ENCODE results near the gene FCGR1A. TPM values are rescaled to one million over a fixed set of nuclear protein-coding genes. Genes with fewer than 3 reads are reported as not detected.
"Not testable (repeated sequence)": the region's sequence is repeated elsewhere in the genome, so short reads cannot be mapped to it uniquely, and the experiment has no call there.

Gene FCGR1A
- total RNA-seq, 1 donor, result not detected

- H3K4me2 ChIP-seq (ENCODE audit: insufficient read depth, low read length); H3K27ac ChIP-seq (ENCODE audit: low read depth, low read length); H4K20me1 ChIP-seq (ENCODE audit: insufficient read depth, low read length); H3K4me3 ChIP-seq (ENCODE audit: insufficient read depth, low read length); H3K36me3 ChIP-seq (ENCODE audit: insufficient read depth, low read length); H2AFZ ChIP-seq (ENCODE audit: low read length); H3K4me1 ChIP-seq (ENCODE audit: insufficient read depth, low read length); H3K27me3 ChIP-seq (ENCODE audit: insufficient read depth, low read length); DNase-seq (ENCODE audit: insufficient read length, low spot score, missing footprints); H3K9me3 ChIP-seq (ENCODE audit: low read depth, low read length); H3K79me2 ChIP-seq (ENCODE audit: insufficient read depth, low read length): not testable (repeated sequence)
These were observed 5.4 kb downstream of the FCGR1A start for GRCh38 chr1:149787688-149788451.

- not testable (repeated sequence) for H3K27me3 ChIP-seq (ENCODE audit: insufficient read depth, low read length); H4K20me1 ChIP-seq (ENCODE audit: insufficient read depth, low read length); H3K27ac ChIP-seq (ENCODE audit: low read depth, low read length); H3K36me3 ChIP-seq (ENCODE audit: insufficient read depth, low read length); H3K79me2 ChIP-seq (ENCODE audit: insufficient read depth, low read length); H3K4me1 ChIP-seq (ENCODE audit: insufficient read depth, low read length); H2AFZ ChIP-seq (ENCODE audit: low read length); H3K9me3 ChIP-seq (ENCODE audit: low read depth, low read length)
- DNase-seq (ENCODE audit: insufficient read length, low spot score, missing footprints), result peak; percentile 73
- Histone ChIP-seq H3K4me2 (ENCODE audit: insufficient read depth, low read length) (peak overlapping the region; percentile 64), H3K4me3 (ENCODE audit: insufficient read depth, low read length) (peak overlapping the region; percentile 67)
These were observed 10.0 kb downstream of the FCGR1A start for GRCh38 chr1:149792502-149792901.

GRCh38 chr1:149792912-149793515 is 10.5 kb downstream of the FCGR1A start:
- H3K79me2 ChIP-seq (ENCODE audit: insufficient read depth, low read length); H3K4me1 ChIP-seq (ENCODE audit: insufficient read depth, low read length); H3K27ac ChIP-seq (ENCODE audit: low read depth, low read length); H3K36me3 ChIP-seq (ENCODE audit: insufficient read depth, low read length); H3K27me3 ChIP-seq (ENCODE audit: insufficient read depth, low read length); H4K20me1 ChIP-seq (ENCODE audit: insufficient read depth, low read length); H3K9me3 ChIP-seq (ENCODE audit: low read depth, low read length); H2AFZ ChIP-seq (ENCODE audit: low read length): not testable (repeated sequence)
- Histone ChIP-seq H3K4me3 (ENCODE audit: insufficient read depth, low read length) (peak overlapping the region; percentile 67), H3K4me2 (ENCODE audit: insufficient read depth, low read length) (peak overlapping the region; percentile 64)
- DNase-seq (ENCODE audit: insufficient read length, low spot score, missing footprints), result peak; percentile 90

DNA sequence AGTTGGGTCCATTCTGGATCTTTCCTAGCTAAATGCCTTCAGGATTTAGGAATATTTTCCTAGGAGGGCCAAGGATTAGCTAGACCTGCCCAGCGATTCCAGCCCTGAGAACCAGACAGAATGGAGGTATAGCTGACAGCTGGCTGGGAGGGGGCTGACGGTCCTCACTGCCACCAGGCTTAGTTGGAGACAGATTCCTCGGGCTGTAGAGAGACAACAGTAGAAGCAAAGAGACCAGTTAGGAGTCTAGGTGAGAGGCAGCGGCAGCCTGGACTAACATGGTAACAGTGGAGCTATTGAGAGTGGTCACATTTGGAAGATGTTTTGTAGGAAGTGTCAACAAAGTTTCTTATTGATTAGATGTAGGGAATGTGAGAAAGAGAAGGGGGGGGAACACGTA is 11.4 kb downstream of the FCGR1A start:
- H3K79me2 ChIP-seq (ENCODE audit: insufficient read depth, low read length); H3K4me3 ChIP-seq (ENCODE audit: insufficient read depth, low read length); H3K27me3 ChIP-seq (ENCODE audit: insufficient read depth, low read length); H2AFZ ChIP-seq (ENCODE audit: low read length); H4K20me1 ChIP-seq (ENCODE audit: insufficient read depth, low read length); H3K9me3 ChIP-seq (ENCODE audit: low read depth, low read length); H3K27ac ChIP-seq (ENCODE audit: low read depth, low read length); H3K36me3 ChIP-seq (ENCODE audit: insufficient read depth, low read length); DNase-seq (ENCODE audit: insufficient read length, low spot score, missing footprints); H3K4me1 ChIP-seq (ENCODE audit: insufficient read depth, low read length); H3K4me2 ChIP-seq (ENCODE audit: insufficient read depth, low read length): not testable (repeated sequence)

GRCh38 chr1:149801628-149802027 is 19.1 kb downstream of the FCGR1A start:
- not testable (repeated sequence) for H3K27ac ChIP-seq (ENCODE audit: low read depth, low read length); H4K20me1 ChIP-seq (ENCODE audit: insufficient read depth, low read length); H3K4me2 ChIP-seq (ENCODE audit: insufficient read depth, low read length); H3K4me3 ChIP-seq (ENCODE audit: insufficient read depth, low read length); H3K27me3 ChIP-seq (ENCODE audit: insufficient read depth, low read length); H3K79me2 ChIP-seq (ENCODE audit: insufficient read depth, low read length); H2AFZ ChIP-seq (ENCODE audit: low read length); DNase-seq (ENCODE audit: insufficient read length, low spot score, missing footprints); H3K36me3 ChIP-seq (ENCODE audit: insufficient read depth, low read length); H3K9me3 ChIP-seq (ENCODE audit: low read depth, low read length); H3K4me1 ChIP-seq (ENCODE audit: insufficient read depth, low read length)

- not testable (repeated sequence) for H3K4me3 ChIP-seq (ENCODE audit: insufficient read depth, low read length); H3K4me2 ChIP-seq (ENCODE audit: insufficient read depth, low read length); H3K4me1 ChIP-seq (ENCODE audit: insufficient read depth, low read length); H3K27ac ChIP-seq (ENCODE audit: low read depth, low read length); H3K79me2 ChIP-seq (ENCODE audit: insufficient read depth, low read length); H3K9me3 ChIP-seq (ENCODE audit: low read depth, low read length); H3K27me3 ChIP-seq (ENCODE audit: insufficient read depth, low read length); DNase-seq (ENCODE audit: insufficient read length, low spot score, missing footprints); H4K20me1 ChIP-seq (ENCODE audit: insufficient read depth, low read length); H2AFZ ChIP-seq (ENCODE audit: low read length); H3K36me3 ChIP-seq (ENCODE audit: insufficient read depth, low read length)
These were observed 22.1 kb downstream of the FCGR1A start for GRCh38 chr1:149804417-149805080.

GRCh38 chr1:149810697-149811405 is 28.4 kb downstream of the FCGR1A start:
- not testable (repeated sequence) for H3K4me2 ChIP-seq (ENCODE audit: insufficient read depth, low read length); H3K36me3 ChIP-seq (ENCODE audit: insufficient read depth, low read length); H3K4me3 ChIP-seq (ENCODE audit: insufficient read depth, low read length); DNase-seq (ENCODE audit: insufficient read length, low spot score, missing footprints); H3K9me3 ChIP-seq (ENCODE audit: low read depth, low read length); H3K27ac ChIP-seq (ENCODE audit: low read depth, low read length); H2AFZ ChIP-seq (ENCODE audit: low read length); H3K79me2 ChIP-seq (ENCODE audit: insufficient read depth, low read length); H3K4me1 ChIP-seq (ENCODE audit: insufficient read depth, low read length); H4K20me1 ChIP-seq (ENCODE audit: insufficient read depth, low read length); H3K27me3 ChIP-seq (ENCODE audit: insufficient read depth, low read length)

DNA sequence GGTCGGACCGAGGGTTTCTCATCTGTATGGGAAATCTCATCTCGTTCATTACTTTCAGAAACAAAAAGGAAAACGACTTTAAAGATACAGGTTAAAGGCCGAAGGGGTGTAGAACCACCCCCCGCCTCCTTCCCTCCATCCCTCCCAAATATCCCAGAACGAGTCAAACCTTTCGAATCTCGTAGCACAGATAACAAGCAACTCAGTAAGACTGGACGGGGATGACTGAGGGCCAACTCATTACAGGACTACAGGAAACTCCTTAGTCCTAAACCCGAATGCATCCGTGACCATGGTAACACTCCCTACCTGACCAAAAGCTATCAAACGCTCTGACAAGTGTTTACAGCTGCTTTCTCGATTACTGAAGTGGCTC is 29.0 kb downstream of the FCGR1A start:
- not testable (repeated sequence) for H3K4me1 ChIP-seq (ENCODE audit: insufficient read depth, low read length)

More for the DNA sequence above, 29.0 kb downstream of the FCGR1A start:
- H3K4me2 ChIP-seq (ENCODE audit: insufficient read depth, low read length), result peak overlapping the region; percentile 67
- H3K27me3 ChIP-seq (ENCODE audit: insufficient read depth, low read length); DNase-seq (ENCODE audit: insufficient read length, low spot score, missing footprints); H4K20me1 ChIP-seq (ENCODE audit: insufficient read depth, low read length); H2AFZ ChIP-seq (ENCODE audit: low read length); H3K79me2 ChIP-seq (ENCODE audit: insufficient read depth, low read length); H3K27ac ChIP-seq (ENCODE audit: low read depth, low read length); H3K9me3 ChIP-seq (ENCODE audit: low read depth, low read length); H3K36me3 ChIP-seq (ENCODE audit: insufficient read depth, low read length): not testable (repeated sequence)
- H3K4me3 ChIP-seq (ENCODE audit: insufficient read depth, low read length), result peak overlapping the region; percentile 52
